NCI-H1417 treated with DMSO at 0.1 percent for 48 hours (cell line): ENCODE measurements around the gene CDR2L.
"Not testable (repeated sequence)": the region's sequence is repeated elsewhere in the genome, so short reads cannot be mapped to it uniquely, and the experiment has no call there.

Experiments
- DNase-seq: peaks from one replicate; lab custom pipeline; 2025; lab: John Stamatoyannopoulos, UW

The CDR2L gene

DNA sequence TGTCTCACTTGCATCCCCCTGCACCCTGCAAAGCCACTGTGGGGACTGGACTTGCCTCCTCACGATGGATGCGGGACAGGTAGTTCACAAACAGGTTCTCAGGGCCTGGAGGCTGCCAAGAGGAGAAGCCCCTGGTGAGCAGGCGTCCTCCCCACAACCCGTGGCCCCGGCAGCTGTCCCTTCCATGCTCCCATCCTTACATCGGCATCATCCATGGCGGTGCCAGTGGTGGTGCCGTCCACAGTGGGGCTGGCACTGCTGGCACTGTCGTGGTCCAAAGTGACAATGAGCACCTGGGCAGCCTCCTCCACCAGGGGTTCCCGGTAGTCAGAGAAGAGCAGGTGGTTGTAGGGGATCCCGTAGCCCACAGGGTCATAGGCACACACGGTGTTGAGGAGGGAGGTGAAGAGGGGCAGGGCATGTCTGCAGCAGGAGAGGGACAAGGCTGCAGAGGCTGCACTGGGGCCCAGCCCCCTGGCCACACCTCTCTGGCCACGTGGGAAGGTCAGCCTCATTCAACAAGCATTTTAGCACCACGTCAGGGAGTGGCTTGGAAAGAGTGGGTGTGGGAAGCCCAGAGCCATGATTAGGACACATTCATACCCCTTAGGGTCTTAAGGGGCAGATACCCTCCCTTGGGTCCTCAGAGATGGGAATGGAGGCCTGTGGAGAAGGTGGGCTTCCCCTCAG is 27.5 kb upstream of the CDR2L start:
- DNase-seq, result no peak

DNA sequence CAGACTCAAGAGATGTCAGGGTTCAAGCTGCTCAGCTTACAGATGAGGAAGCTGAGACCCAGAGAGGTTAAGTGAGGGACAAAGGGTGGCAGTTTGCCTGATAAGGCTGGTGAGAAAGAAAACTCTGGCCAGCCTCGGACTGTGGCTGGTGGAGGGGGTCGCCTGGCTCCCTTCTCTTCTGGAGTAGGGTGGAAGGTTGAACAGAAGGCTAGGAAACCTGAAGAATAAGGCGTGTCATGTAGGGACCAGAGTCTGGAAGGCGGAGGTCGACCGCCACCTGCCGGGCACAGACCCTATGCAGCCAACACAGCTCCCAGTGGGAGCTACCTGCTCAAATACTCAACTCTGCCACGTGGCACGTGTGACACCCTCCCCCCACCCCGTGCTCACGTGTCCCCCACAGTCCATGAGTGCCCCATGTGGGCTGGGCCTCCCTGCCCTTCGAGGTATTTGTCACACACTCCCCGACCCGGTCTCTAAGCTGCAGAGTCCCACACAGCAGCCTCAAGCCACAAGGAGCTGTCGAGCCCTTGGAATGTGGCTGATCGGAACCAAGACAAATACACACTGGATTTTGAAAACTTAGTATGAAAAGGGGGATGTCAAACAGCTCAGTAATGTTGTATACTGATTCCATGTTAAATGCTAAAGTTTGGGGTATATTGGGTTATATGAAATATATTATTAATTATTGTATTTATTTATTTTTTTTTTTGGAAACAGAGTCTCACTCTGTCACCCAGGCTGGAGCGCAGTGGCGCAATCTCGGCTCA is 26.7 kb upstream of the CDR2L start:
- DNase-seq, result no peak

DNA sequence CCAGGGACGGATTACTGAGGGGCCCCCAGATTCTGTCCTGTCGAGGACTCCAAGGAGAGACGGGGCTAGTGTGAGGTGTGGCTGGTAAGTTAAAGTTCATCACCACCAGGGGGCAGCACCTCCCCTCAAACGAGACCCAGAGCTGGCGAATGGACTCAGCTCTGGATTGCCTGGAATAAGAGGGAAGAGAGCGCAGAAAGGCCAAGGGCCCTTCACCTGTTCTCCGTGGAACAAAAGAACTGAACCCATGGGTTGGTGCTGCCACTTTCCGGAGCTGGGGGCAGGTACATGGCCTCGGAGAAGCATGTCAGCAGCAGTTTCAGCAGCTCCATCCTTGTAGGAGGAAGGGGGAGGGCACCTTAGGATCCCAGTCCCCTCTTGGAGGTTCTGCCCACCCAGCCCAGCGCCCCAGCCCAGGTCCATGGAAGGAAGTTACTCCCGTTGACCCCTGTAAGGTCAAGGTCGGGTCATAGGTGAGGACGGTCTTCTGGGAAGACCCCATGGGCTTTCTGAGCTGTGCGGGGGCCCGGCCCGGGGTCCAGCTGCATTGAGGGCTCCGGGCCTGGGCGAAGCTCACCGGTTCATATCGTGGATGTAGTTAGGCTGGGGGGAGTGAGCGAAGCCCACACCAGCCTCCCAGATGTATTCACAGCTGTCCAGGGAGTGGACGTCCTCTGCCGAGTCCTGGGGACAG is 25.6 kb upstream of the CDR2L start:
- no peak for DNase-seq

DNA sequence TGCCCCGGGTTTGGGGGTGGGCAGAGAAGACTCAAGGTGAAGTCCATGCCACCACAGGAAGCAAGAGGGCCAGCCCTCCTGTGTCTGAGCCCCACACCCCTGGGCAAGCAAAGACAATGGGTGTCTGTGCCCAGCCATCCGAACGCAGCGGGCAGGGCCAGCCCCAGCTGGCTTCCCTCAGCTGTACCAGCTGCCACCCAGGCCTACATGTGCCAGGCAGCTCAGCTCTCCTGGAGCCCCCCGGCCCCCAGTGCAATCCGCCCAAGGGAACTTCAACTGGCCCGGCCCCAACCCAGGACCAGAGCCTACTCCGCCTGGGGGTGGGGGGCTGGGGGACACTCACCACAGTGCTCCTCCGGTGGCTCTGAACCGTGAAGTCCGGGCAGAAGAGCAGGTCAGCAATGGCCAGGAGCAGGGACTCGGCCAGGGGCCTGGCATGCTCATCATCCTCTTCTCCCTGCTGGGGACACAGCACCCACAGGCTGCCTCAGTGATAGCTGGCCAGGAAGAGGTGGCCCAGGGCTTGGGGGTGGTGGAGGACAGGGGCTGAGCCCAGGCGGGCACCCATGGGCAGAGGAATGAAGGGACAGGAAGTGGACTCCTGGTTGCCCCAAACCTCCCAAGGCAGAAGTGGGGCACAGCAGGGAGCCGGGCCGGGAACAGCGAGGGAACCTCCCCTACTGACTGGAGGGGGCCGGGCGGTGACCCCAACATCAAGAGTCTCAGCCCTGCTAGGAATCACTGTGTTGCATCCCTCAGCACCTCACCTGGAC is 24.6 kb upstream of the CDR2L start:
- no peak for DNase-seq

DNA sequence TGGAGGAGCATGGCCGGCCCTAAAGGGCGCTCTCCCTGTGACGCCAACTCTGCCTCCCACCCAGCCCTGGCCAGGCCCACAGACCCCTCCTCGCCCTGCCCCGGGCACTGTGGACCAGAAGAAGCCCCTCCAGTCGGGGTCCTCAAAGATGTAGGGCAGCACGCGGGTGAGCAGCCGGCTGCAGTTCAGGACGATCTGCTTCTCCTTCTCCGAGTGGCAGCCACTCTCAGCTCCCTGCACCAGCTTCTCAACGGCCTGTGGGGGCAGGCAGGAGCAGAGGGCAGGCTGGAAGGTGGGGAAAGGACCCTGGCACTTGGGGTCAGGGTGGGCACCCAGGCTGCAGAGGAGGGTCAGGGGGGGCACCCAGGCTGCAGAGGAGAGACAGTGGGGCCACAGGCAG is 23.8 kb upstream of the CDR2L start:
- no peak for DNase-seq

DNA sequence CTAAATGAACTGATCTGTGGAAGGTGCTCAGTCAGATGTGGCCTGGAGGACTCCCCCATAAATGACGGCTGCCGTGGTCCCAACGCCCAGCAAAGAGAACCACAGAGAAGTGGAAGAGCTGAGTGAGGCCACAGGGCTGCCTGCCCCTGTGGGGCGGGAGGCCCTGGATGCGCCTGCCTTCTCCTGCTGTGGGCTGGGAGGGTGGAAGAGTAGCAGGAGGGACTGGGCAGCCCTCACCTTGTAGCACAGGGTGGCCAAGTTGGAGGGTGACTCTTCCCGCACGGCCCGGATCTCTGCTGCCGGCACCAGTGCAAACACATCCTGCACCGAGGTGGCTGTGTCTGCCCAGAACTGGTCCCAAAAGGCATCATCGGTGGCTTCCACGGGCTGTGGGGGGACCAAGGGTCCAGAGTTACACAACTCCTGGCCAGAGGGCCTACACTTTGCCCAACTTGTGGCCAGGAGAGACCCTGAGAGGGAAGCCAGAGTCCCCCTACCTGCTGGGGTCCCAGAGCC is 23.1 kb upstream of the CDR2L start:
- no peak for DNase-seq

DNA sequence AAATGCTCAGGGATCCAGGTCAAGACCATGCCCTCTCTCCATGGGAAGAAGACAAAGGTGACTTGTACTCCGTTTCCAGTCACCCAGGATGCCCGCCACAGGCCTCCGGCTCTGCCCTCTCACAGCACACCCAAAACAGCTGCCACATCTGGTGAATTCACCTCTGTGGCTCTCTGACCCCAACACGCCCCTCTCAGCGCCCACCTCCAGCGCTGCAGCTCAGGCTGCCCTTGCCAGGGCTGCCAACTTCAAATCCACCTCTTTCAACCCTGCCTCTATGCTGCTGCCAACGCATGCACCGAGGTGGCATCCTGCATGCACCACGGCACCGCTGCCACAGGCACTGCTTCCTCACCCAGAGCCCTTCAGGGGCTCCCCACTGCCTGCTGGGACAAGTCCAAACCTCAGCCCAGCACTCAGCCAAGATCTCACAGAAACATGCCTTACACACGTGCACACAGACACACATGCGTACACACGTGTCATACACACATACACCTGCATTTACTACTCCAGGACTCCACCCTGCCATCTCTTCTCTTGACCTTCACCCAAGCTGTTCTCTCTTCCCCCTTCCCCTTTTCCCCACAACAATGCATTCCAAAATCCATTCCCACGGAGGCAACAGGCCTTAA is 22.3 kb upstream of the CDR2L start:
- no peak for DNase-seq

DNA sequence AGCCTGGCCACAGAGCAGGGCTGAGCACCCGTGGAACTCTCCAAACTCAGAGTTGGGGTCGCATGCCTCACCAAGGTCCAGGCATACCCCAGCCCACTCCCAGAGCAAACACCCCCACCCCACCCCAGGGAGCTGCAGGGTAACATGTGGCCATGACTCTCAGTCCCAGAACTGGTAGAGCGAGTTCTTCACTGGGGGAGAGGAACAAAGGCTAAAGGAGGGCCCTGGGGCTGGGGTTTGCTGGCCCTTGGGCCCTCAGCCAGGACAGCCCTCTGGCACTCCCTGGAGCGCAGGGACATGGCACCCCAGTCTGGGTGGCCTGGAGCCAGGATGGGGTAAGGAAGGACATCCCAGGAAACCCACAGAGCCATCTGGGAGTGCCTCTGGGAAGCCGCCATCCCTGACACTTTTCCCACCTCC is 19.1 kb upstream of the CDR2L start:
- DNase-seq, result no peak

DNA sequence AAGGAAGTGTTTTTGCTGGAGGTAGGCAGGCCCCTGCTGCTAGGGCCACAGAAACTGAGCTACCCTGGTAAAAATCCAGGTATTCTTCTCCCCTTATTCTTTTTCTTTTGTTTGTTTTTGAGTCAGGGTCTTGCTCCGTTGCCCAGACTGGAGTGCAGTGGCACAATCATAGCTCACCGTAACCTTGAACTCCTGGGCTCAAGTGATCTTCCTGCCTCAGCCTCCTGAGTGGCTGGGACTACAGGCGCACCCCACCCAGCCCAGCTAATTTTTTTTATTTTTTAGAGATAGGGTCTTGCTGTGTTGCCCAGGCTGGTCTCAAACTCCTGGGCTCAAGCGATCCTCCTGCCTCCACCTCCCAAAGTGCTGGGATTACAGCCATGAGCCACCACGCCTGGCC is 17.9 kb upstream of the CDR2L start:
- DNase-seq, result not testable (repeated sequence)

DNA sequence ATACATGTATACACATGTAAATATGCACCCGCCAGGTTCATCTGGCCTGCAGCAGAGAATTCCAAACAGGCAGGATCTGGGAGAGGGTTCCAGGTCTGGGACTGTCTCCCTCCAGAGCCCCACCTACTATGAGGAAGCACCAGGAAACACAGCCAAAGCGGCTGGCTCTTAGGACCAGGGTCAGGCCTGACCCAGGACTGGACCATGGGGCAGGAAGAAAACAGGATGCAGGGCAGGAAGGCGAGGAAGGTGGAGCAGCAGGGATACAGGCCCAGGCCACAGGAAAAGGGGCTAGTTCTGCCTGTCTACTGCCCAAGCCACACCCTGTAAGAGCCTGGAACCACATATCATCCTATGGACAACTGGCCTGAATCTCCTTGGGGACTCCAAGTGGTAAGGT is 17.0 kb upstream of the CDR2L start:
- no peak for DNase-seq

DNA sequence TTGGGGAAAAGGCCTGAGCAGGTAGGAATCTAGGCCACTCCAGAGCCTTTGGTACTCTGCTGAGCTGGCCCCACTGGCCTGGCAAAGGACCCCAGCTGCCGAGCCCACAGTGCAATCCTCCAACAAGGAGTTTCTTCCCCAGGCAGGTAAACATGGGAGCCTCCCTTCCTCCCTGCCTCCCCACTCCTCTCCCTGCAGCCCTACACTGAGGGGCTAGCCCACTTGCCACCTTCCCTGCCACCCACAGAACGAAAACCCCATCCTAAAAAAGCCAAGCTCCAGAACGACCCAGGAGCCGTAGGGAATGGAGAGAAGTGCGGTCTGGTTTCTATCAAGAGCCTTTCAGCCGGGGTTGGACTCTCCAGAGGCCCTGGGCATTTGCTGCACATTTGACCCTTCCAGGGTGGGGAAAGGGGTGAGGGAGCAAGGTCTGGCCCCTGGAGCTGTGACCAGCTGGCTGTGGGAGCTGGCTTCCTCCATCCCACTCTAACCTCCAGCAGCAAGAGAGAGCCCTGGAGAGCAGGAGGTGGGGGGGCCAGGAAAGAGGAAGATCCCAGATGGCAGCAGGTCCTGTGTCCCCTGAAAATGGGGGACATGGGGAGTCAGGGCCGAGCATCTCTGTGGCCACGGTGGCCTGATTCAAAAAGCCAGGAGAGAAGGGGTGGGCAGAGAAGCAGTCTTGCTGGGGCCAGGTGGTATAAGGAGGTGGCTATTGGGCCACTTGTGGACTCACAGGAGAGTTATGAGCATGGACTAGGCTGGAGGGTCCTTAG is 16.2 kb upstream of the CDR2L start:
- DNase-seq, result no peak

DNA sequence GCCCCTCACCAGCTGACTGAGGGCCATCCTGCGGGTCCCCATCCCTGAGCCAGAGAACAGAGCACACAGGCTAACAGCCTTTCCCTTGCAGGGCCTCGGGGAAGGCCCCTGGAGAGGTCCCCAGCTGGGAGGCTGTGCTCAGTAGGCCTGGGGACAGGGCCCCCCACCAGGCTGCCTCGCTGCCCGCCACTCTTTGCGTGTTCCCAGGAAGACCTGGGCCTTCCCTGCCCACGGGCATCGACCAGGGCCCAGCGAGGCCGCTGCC is 15.7 kb upstream of the CDR2L start:
- no peak for DNase-seq

DNA sequence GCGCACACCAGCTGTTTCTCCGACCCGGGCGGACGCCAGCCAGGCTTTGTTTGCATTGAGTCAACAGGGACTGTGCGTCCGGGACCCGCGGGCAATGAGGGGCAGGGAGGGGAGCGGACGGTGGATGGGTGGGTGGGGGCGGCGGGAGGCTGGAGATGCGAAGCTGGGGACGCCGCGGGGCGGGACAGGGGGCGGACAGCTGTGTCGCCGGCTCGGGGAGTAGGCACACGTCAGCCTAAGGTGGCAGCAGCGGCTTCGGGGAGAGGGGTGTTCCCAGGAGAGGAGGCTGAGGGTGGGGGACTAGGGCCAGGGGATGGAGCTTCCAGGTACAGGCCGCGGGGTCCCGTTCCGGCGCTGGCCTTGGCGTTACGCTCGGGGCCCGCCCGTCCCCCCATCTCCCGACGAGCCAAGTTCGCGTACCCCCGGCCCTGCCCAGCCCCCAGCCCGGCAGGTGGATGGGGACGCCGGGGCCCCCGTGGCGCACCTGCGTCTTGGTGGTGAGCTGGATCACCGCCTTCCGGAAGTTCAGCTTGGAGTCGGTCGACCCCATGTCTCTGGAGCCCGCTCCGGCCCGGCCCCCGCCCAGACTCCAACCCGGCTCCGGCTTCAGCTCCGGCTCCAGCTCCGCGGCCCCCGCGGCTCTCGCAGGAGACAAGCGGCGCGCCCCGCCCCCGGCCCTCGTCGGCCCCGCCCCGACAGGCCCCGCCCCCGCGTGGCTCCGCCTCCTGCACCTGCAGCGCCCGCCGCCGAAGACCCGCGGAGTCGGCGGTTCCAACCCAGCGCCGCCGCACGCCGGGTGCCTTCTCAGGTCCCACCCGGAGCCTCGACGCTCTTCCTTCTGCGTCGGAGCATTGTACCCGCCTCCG is 15.1 kb upstream of the CDR2L start, which contains the start of gene HID1:
Gene HID1, minus strand, starts transcription at position 653 of the 866 bp plus-strand sequence. Its CDS starts 103 bp downstream, at position 550.
- no peak for DNase-seq

DNA sequence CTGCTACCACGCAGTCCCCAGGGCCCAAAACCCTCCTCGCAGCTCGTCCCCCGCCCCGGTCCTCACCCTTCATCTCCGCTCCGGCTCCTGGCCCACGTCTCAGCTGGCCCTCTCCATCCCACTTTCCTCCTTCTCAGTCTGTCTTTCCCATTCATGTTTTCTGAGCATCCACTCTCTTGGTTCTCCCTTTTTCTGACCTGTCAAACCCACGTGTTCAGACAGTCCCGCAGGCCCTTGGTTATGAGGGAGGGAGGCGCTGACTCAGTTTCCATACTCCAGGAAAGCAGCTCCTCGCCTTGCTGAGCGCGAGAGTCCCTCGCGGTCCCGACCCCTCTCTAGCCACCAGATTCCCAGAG is 14.5 kb upstream of the CDR2L start:
- no peak for DNase-seq

DNA sequence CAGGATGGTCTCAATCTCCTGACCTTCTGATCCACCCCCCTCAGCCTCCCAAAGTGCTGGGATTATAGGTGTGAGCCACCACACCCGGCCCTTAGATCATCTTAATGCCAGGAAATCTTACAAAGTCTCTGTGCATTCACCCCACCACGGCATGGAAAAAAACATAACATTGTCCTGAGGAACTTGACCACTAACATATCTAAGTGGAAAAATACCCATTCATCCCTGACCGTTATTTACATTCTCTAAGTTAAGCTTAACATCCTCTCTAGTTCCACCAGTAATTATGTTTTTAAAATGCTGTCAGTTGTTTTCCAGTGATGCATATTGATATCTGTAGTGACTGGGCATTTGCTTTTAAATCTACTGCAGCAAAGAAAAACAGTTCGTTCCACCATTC is 11.5 kb upstream of the CDR2L start:
- no peak for DNase-seq

DNA sequence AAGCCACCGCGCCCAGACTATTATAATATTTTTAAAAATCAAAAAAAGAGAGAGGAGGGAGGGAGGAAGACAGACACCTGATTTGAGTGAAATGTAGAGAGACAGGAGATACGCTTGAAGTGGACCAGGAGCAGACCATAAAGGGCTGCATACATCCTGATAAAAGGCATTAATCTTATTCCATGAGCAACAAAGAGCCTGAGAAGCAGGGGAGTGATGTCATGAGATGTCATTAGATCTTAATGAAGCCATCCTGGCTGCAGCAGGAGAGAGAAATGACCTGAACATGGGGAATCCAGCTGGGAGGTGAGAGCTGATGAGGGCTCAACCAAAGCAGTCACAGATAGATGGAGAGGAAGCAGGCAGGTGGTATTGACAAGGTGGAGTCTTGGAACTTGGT is 9.6 kb upstream of the CDR2L start:
- no peak for DNase-seq

DNA sequence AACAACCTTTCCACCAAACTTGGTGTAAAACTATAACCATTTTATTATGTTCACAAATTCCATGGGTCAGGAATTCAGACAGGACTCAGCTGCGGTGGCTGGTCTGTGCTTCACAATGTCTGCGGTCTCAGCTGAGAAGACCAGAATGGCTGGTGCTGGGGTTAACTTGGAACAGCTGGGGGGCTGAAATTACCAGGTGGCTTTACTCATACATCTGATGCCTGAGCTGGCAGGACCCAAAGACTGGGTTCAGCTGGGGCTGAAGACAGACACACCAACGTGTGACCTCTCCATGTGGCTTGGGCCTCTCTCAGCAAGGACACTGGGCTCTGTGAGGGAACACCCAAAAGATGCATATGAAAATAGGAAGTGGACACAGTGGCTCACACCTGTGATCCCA is 9.2 kb upstream of the CDR2L start:
- DNase-seq, result no peak

DNA sequence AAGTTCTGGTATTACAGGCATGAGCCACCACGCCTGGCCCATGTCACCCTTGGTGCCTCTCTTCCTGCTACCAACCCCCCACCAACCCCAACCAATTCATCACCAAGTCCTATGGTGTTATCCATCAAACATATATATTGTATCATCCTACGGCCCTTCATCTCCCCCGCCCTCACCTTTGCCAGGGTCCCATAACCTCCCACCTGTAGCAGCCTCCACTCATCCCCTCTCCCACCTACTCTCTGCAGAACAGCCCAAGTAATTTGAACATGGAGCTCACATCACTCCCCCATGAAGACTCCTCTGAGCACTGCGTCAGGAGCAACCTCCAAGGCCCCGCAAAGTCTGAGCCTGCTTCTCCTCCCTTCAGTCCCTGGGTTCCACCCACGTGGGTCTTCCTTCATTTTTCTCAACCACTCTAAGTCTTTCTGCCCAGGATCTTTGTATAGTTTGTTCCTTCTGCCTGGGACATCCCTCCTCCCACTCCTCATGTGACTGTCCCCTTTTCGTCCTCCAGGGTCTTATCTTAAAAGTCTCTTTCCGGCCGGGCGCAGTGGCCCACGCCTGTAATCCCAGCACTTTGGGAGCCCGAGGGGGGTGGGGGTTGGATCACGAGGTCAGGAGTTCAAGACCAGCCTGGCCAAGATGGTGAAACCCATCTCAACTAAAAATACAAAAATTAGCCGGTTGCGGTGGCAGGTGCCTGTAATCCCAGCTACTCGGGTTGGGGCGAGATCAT is 7.9 kb upstream of the CDR2L start:
- no peak for DNase-seq

DNA sequence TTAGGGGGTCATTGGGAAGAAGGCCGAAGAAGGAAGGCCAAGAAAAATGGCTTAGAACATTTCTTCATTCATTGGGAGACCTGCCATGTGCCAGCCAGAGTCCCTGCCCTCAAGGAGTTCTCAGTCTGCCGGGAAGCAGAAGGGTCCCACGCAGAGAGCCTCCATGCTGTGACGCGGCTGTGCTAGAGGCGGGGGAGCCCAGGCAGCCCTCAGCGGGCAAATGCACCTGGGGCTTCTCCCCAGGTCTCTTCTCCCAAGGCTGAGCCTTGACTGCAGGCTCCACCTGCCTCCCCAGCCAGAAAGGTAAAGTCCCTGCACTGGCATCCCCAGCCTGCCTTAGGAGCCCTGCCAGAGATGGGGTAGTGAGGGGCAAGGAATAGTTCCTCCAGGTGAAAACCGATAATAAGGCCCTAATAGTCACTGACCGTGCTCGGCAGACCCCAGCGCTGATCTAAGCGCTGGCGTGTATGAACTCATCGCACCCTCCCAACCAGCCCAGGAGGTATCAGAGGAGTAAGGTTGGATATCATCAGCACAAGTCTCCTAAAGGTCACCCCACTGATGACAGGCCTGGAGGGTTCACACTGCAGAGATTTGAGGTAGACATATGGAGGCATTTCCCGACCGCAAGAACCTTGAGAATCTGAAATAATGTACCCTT is 6.0 kb upstream of the CDR2L start:
- no peak for DNase-seq
